GM10248 (cell line): ENCODE data around the gene HPN.
"Not testable (repeated sequence)": the region's sequence is repeated elsewhere in the genome, so short reads cannot be mapped to it uniquely, and the experiment has no call there.

Source experiments
- CTCF ChIA-PET: fragments of 300-600 bp; sonication (Branson Sonifier 250); formaldehyde crosslinking; extraction: SDS; loops from one replicate; lab custom pipeline; 2021; ENCODE audit warnings: antibody characterized with exemption; lab: Yijun Ruan, JAX
- POLR2A ChIA-PET: fragments of 350-650 bp; sonication (Branson Sonifier 250); formaldehyde crosslinking; extraction: SDS; loops from one replicate; lab custom pipeline; 2020; ENCODE audit warnings: antibody characterized with exemption; lab: Yijun Ruan, JAX
- DNase-seq: peaks from one replicate; pipeline ENCODE4 v3.0.0; 2012; ENCODE audit errors: extremely low spot score
- TF ChIP-seq, protein P1 (sequence below): IDR thresholded peaks from 2 replicates; pipeline ENCODE4 v1.5.1; 2012; ENCODE audit warnings: mild to moderate bottlenecking, low read depth; ENCODE audit errors: extremely low read depth, missing control alignments, control extremely low read depth

The HPN gene

DNA sequence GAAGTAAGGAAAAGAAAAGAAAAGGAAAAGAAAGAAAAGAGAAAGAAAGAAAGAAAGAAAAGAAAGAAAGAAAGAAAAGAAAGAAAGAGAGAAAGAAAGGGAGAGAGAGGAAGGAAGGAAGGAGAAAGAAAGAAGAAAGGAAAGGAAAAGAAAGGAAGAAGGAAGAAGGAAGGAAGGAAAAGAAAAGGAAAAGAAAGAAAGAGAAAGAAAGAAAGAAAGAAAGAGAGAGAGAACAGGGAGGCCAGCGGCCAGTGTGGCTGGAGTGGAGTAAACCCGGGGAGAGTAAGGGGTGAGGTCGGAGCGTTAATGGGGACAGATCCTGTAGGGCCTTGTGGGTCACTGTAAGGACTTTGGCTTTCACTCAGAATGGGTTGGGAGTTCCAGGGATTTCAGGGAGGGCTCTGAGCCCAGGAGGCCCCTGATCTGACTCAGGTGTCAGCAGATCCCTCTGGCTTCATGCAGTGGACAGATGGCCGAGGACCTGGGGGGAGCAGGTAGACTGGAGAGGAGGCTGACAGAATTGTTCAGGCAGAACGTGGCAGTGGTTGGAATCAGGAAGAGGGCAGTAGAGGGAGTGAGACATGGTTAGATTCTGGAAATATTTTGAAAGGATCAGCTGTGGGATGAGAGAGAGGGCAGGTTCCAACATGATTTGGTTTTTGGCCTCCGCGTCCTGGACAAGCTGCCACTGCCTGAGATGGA, 54.3 kb downstream of the HPN start:
- CTCF ChIA-PET: interaction anchor here (0.7 to 1.0 kb wide), 3 partner anchors 10 to 28 kb away, joined by 3 to 4 read pairs (median 3); partner anchors contain the start of gene FXYD3
- POLR2A ChIA-PET: no interaction called here
- TF ChIP-seq, protein P1, sequence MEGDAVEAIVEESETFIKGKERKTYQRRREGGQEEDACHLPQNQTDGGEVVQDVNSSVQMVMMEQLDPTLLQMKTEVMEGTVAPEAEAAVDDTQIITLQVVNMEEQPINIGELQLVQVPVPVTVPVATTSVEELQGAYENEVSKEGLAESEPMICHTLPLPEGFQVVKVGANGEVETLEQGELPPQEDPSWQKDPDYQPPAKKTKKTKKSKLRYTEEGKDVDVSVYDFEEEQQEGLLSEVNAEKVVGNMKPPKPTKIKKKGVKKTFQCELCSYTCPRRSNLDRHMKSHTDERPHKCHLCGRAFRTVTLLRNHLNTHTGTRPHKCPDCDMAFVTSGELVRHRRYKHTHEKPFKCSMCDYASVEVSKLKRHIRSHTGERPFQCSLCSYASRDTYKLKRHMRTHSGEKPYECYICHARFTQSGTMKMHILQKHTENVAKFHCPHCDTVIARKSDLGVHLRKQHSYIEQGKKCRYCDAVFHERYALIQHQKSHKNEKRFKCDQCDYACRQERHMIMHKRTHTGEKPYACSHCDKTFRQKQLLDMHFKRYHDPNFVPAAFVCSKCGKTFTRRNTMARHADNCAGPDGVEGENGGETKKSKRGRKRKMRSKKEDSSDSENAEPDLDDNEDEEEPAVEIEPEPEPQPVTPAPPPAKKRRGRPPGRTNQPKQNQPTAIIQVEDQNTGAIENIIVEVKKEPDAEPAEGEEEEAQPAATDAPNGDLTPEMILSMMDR: no peak
- DNase-seq: no peak

DNA sequence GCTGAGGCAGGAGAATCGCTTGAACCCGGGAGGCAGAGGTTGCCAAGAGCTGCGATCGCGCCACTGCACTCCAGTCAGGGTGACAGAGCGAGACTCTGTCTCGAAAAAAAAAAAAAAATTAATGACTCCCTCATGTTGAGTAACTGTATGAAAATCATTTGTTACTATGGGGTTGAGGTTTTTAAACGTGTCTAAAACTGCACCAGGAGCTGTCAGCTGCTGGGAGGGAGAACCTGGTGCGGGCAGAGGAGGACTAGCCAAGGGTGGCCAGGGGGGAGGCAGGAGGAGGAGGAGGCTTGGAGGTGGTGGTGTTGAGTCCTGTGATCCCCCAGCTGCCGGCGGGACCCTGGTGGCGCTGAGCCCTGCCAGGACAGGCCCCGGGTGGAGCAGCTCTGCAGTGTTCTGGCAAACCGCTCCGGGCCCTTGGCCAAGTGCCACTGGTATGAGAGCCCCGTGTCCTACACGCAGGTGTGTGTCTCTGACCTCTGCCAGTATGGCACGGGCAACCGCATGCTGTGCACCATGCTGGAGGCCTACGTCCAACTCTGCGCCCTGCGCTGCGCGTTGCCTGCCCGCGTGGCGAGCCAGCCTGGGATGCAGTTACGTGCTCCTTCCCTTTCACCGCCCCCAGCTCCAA, 57.0 kb downstream of the HPN start:
- TF ChIP-seq, protein P1: no peak
- no peak for DNase-seq
- CTCF ChIA-PET: interaction anchor here (0.9 to 1.8 kb wide), 3 partner anchors 12 to 37 kb away, joined by 4 to 9 read pairs (median 4); no protein-coding TSS in a partner anchor
- POLR2A ChIA-PET: no interaction called here

DNA sequence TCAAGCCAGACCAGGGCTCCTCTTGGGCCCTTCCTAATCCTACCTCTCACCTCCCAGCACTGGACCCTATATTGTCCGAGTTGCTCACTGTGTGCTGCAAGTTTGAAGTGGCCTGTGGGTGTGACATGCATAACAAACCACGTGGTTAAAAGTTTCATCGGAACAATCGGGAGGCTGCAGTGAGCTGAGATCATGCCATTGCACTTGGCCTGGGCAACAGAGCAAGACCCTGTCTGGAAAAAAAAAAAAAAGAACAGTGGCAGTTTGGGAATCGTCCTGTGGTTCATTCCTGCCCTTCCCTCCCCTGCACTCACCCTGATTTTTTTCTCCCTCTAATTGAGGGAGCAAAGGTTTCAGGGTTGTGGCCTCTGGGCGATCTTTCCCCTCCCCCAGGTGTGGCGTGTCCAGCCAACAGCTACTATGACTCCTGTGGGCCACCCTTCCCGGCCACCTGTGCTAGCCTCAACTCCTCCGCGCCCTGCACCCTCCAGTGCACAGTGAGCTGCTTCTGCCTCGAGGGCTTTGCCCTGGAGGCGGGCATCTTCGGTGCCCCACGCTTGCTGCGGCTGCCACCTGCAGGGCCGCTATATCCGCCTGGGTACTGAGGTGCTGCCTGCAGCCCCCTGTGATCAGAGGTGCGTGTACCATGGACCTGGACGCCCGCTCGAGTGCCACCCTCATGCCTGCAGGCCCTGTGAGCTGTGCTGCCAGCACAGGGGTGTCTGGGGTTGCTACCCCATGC, 57.8 kb downstream of the HPN start:
- TF ChIP-seq, protein P1: no peak
- no peak for DNase-seq
- POLR2A ChIA-PET: no interaction called here
- CTCF ChIA-PET: interaction anchor here (0.9 to 3.1 kb wide), 5 partner anchors 12 to 37 kb away, joined by 3 to 15 read pairs (median 4); partner anchors contain the start of gene FXYD3

DNA sequence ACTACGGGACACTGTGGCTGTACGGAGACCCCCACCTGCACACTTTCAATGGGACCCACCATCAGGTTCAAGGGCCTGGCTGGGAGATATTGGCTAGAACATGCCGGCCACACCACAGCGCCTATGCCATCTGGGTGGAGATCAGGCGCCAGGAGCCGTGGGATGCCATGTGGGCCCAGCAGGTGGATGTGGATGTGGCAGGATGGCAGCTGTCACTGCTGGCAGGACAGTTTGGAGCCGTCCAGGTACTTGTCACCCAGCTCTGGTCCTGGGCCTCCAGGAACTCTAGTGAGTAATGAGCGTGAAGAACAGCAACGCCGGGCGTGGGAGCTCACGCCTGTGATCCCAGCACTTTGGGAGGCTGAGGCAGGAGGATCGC, 58.4 kb downstream of the HPN start:
- DNase-seq: no peak
- TF ChIP-seq, protein P1: no peak
- CTCF ChIA-PET: interaction anchor here (1.3 to 3.1 kb wide), 5 partner anchors 9 to 56 kb away, joined by 3 to 15 read pairs (median 5); partner anchors contain the start of gene FXYD3
- POLR2A ChIA-PET: no interaction called here

DNA sequence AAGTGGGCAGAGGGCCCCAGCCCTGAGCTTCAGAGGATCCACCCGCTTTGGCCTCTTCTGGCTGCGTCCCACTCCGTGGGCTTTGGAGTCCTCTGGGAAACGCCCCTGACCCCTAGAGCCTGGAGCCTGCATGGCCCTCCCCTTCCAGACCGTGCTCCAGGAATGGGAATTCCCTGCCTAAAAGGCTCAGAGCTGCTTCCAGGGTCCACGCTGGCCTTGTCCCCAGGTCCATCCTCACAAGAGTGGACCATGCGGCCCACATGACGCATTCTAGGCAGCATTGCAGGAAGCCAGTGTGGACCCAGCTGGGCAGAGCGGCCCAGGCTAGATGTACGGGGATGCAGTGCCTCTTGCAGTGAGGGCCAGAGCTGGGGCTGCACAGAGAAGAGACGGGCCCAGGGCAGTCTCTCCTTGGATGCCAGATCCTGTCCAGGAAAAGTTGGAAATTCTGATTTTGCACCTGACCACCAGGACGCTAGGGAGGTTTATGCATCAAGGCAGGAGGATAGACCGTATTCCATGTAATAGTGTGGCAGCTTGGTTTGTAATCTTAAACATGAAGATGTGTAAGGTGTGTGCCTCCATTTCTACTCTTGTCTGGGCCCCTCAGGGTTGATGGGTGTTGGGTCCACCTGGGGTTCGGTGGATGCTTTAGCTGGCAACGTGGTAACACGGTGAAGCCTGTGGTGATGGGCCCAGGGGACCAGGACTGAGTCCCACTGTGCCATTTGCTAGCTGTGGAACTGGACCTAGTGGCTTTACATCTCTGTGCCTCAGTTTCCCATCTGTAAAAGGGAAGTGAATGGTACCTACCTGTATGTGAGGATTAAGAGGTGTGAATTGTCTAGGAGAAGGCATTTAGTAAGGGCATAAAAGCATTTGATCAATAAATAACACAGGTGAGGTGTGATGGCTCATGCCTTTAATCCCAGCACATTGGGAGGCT, 59.3 kb downstream of the HPN start:
- TF ChIP-seq, protein P1: no peak
- no peak for DNase-seq
- POLR2A ChIA-PET: no interaction called here
- CTCF ChIA-PET: interaction anchor here (1.2 to 3.1 kb wide), 5 partner anchors 10 to 57 kb away, joined by 3 to 15 read pairs (median 4); partner anchors contain the start of gene FXYD3

DNA sequence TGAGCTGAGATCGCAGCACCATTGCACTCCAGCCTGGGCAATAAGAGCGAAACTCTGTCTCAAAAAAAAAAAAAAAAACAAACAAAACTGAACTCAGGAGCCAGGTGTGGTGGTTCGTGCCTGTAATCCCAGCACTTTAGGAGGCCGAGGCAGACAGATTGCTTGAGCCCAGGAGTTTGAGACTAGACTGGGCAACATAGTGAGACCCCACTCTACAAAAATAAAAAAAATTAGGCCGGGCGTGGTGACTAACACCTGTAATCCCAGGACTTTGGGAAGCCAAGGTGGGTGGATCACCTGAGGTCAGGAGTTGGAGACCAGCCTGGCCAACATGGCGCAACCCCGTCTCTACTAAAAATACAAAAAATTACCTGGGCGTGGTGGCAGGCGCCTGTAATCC, 60.4 kb downstream of the HPN start:
- CTCF ChIA-PET: interaction anchor here (3.1 kb wide), 1 partner anchor 13 kb away, joined by 15 read pairs; the partner anchor contains the start of gene FXYD3
- POLR2A ChIA-PET, DNase-seq: not testable (repeated sequence)

DNA sequence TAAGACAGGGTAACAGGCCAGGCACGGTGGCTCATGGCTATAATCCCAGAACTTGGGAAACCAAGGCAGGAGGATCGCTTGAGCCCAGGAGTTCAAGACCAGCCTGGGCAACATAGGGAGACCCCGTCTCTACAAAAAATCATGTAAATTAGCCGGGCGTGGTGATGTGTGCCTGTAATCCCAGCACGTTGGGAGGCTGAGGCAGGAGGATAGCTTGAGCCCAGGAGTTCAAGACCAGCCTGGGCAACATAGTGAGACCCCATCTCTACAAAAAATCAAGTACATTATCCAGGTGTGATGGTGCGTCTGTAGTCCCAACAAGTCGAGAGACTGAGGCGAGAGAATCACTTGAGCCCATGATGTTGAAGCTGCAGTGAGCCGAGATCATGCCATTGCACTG, 62.1 kb downstream of the HPN start:
- DNase-seq, POLR2A ChIA-PET, CTCF ChIA-PET: not testable (repeated sequence)
